ENCODE results near the gene FIGLA. TPM values are rescaled to one million over a fixed set of nuclear protein-coding genes. Genes with fewer than 3 reads are reported as not detected.

Gene FIGLA
- polyA plus RNA-seq, 1 of the 3 experiments (the other 2 are of a cell fraction): not detected

DNA sequence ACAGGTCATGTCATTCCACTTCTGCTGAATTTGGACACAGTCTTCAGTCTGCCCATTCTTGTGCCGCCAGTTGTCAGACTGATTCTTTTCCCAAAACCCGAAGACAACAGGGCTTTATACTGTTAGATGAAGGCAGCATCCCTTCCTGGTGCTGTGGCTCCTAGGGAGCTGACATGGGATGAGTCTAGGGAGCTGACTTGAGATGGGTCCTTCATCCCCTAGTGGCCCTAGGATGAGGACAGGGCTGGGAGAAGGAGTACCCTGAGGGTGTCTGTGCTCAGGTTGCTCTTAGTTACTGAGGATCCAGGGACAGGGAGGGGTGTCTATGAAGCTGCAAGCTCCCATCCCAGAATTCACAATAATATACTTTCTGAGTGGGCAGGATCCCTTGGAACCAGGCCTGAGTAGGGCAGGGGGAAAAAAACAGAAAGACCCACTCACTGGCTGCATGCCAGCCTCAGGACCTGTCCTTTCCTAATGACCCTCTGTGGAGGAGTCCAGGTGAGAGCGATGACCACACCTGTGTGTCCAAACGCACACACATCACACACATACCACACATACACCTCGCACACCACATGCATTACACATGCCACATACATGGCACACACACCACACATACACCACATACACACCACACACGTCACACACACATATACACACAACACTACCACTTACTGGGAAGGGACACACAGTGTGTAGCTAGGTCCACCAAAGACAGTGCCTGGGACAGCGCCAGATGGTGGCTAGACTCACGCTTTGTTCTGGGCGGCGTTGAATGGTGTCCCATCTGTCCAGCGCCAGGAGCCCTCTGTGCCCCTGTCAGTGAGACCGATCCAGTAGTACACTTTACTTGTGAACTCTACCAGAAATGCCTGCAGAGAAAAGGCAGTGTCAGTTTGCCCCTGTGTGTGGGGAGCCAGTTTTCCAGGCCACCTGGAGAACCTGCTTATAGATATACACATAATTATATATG is 18.8 kb upstream of the FIGLA start:
- Histone ChIP-seq H3K4me2 (no peak overlapping the region), H3K9me2 (no peaks in the 10 kb centered on the region), H3K27ac (ENCODE audit: low read depth in 2 of 2, low read length in 1 of 2) (no peak overlapping the region), H3K9ac (no peak overlapping the region), H3K27me3 (ENCODE audit: insufficient read depth) (no peaks in the 10 kb centered on the region; the same call in 1 of the 2 replicates), H2AFZ (ENCODE audit: low read depth) (no peak overlapping the region), H3F3A (replicated peaks; ENCODE audit: insufficient read depth) (no peaks in the 10 kb centered on the region), H3K9me3 (no peaks in the 10 kb centered on the region), H3K36me3 (replicated peaks in 1 of 2; ENCODE audit: control insufficient read depth in 1 of 2, insufficient read depth in 2 of 2, low read length in 1 of 2) (no peaks in the 10 kb centered on the region), H3K4me3 (ENCODE audit: low read depth in 2 of 2, low read length in 1 of 2) (no peak overlapping the region), H4K20me1 (ENCODE audit: insufficient read depth) (no peaks in the 10 kb centered on the region), H3K79me2 (ENCODE audit: insufficient read depth) (no peaks in the 10 kb centered on the region), H3K4me1 (ENCODE audit: control insufficient read depth in 1 of 2, insufficient read depth in 2 of 2, low read depth in 1 of 2, low read length in 1 of 2) (no peaks in the 10 kb centered on the region)
- TF ChIP-seq EP300 (IDR thresholded peaks at IDR 0.05; ENCODE audit: borderline replicate concordance in 1 of 2, low read depth in 1 of 2, low read length in 1 of 2) (no peak), POLR2AphosphoS5 (IDR thresholded peaks at IDR 0.05; ENCODE audit: low read depth, low read length) (no peak), TEAD4 (IDR thresholded peaks at IDR 0.05; ENCODE audit: borderline replicate concordance, insufficient read depth) (no peak), NRF1 (IDR thresholded peaks at IDR 0.05; ENCODE audit: low read depth, low read length) (no peak), FOXM1 (IDR thresholded peaks at IDR 0.05; ENCODE audit: low read depth) (no peak)
- TF ChIP-seq, protein P1, sequence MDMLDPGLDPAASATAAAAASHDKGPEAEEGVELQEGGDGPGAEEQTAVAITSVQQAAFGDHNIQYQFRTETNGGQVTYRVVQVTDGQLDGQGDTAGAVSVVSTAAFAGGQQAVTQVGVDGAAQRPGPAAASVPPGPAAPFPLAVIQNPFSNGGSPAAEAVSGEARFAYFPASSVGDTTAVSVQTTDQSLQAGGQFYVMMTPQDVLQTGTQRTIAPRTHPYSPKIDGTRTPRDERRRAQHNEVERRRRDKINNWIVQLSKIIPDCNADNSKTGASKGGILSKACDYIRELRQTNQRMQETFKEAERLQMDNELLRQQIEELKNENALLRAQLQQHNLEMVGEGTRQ (IDR thresholded peaks at IDR 0.05; ENCODE audit: borderline replicate concordance, low read depth, low read length): no peak
- TF ChIP-seq, protein P2, sequence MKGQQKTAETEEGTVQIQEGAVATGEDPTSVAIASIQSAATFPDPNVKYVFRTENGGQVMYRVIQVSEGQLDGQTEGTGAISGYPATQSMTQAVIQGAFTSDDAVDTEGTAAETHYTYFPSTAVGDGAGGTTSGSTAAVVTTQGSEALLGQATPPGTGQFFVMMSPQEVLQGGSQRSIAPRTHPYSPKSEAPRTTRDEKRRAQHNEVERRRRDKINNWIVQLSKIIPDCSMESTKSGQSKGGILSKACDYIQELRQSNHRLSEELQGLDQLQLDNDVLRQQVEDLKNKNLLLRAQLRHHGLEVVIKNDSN (IDR thresholded peaks at IDR 0.05; ENCODE audit: borderline replicate concordance, low read depth): no peak
- ChIA-PET POLR2A (no interaction called here), CTCF (interaction anchor here (0.7 to 1.6 kb wide), 4 partner anchors 19 to 505 kb away, joined by 3 to 5 read pairs (median 4); partner anchors contain the start of gene FIGLA)
- DNase-seq: no peak
- WGBS (ENCODE audit: low lambda C conversion rate): 65% methylated on average over 12 of the region's 12 CpGs

DNA sequence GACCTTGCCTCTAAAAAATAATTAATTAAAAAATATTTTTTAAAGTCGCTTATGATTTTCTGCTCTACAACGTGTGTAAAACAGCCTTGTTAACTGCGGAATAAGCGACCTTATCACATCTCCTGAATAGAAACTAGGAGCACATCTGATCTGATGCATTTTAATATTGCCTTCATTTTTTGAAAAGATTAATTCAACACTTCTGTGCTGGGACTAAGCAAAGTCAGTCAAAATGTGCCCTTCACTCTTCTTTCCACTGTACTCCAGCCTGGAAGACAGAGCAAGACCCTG is 17.3 kb upstream of the FIGLA start:
- ChIA-PET POLR2A (no interaction called here), CTCF (interaction anchor here (1.4 to 1.6 kb wide), 2 partner anchors 12 to 18 kb away, joined by 3 to 5 read pairs; partner anchors contain the start of gene FIGLA)
- Histone ChIP-seq H3K4me3 (ENCODE audit: low read depth in 2 of 2, low read length in 1 of 2) (no peak overlapping the region), H4K20me1 (ENCODE audit: insufficient read depth) (no peaks in the 10 kb centered on the region), H3K9ac (no peak overlapping the region), H3F3A (replicated peaks; ENCODE audit: insufficient read depth) (no peaks in the 10 kb centered on the region), H3K9me2 (no peaks in the 10 kb centered on the region), H3K27ac (ENCODE audit: low read depth in 2 of 2, low read length in 1 of 2) (no peak overlapping the region), H3K36me3 (replicated peaks in 1 of 2; ENCODE audit: control insufficient read depth in 1 of 2, insufficient read depth in 2 of 2, low read length in 1 of 2) (no peaks in the 10 kb centered on the region), H3K79me2 (ENCODE audit: insufficient read depth) (no peaks in the 10 kb centered on the region), H3K4me2 (no peak overlapping the region), H2AFZ (ENCODE audit: low read depth) (no peak overlapping the region), H3K9me3 (no peaks in the 10 kb centered on the region), H3K4me1 (ENCODE audit: control insufficient read depth in 1 of 2, insufficient read depth in 2 of 2, low read depth in 1 of 2, low read length in 1 of 2) (no peaks in the 10 kb centered on the region), H3K27me3 (ENCODE audit: insufficient read depth) (no peaks in the 10 kb centered on the region; the same call in 1 of the 2 replicates)
- no peak for TF ChIP-seq FOXM1 (IDR thresholded peaks at IDR 0.05; ENCODE audit: low read depth)
- no peak for TF ChIP-seq POLR2AphosphoS5 (IDR thresholded peaks at IDR 0.05; ENCODE audit: low read depth, low read length)
- TF ChIP-seq, protein P3, sequence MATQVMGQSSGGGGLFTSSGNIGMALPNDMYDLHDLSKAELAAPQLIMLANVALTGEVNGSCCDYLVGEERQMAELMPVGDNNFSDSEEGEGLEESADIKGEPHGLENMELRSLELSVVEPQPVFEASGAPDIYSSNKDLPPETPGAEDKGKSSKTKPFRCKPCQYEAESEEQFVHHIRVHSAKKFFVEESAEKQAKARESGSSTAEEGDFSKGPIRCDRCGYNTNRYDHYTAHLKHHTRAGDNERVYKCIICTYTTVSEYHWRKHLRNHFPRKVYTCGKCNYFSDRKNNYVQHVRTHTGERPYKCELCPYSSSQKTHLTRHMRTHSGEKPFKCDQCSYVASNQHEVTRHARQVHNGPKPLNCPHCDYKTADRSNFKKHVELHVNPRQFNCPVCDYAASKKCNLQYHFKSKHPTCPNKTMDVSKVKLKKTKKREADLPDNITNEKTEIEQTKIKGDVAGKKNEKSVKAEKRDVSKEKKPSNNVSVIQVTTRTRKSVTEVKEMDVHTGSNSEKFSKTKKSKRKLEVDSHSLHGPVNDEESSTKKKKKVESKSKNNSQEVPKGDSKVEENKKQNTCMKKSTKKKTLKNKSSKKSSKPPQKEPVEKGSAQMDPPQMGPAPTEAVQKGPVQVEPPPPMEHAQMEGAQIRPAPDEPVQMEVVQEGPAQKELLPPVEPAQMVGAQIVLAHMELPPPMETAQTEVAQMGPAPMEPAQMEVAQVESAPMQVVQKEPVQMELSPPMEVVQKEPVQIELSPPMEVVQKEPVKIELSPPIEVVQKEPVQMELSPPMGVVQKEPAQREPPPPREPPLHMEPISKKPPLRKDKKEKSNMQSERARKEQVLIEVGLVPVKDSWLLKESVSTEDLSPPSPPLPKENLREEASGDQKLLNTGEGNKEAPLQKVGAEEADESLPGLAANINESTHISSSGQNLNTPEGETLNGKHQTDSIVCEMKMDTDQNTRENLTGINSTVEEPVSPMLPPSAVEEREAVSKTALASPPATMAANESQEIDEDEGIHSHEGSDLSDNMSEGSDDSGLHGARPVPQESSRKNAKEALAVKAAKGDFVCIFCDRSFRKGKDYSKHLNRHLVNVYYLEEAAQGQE (IDR thresholded peaks at IDR 0.05; ENCODE audit: low read depth, low read length): no peak
- no peak for TF ChIP-seq TEAD4 (IDR thresholded peaks at IDR 0.05; ENCODE audit: borderline replicate concordance, insufficient read depth)
- TF ChIP-seq, protein P4, sequence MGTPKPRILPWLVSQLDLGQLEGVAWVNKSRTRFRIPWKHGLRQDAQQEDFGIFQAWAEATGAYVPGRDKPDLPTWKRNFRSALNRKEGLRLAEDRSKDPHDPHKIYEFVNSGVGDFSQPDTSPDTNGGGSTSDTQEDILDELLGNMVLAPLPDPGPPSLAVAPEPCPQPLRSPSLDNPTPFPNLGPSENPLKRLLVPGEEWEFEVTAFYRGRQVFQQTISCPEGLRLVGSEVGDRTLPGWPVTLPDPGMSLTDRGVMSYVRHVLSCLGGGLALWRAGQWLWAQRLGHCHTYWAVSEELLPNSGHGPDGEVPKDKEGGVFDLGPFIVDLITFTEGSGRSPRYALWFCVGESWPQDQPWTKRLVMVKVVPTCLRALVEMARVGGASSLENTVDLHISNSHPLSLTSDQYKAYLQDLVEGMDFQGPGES (IDR thresholded peaks at IDR 0.05; ENCODE audit: low read depth, low read length): no peak
- TF ChIP-seq, protein P5, sequence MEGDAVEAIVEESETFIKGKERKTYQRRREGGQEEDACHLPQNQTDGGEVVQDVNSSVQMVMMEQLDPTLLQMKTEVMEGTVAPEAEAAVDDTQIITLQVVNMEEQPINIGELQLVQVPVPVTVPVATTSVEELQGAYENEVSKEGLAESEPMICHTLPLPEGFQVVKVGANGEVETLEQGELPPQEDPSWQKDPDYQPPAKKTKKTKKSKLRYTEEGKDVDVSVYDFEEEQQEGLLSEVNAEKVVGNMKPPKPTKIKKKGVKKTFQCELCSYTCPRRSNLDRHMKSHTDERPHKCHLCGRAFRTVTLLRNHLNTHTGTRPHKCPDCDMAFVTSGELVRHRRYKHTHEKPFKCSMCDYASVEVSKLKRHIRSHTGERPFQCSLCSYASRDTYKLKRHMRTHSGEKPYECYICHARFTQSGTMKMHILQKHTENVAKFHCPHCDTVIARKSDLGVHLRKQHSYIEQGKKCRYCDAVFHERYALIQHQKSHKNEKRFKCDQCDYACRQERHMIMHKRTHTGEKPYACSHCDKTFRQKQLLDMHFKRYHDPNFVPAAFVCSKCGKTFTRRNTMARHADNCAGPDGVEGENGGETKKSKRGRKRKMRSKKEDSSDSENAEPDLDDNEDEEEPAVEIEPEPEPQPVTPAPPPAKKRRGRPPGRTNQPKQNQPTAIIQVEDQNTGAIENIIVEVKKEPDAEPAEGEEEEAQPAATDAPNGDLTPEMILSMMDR (IDR thresholded peaks at IDR 0.05): no peak
- TF ChIP-seq FOXJ3 (CRISPR knock-in tag; IDR thresholded peaks at IDR 0.05): no peak
- no peak for TF ChIP-seq TAF1 (IDR thresholded peaks at IDR 0.05; ENCODE audit: borderline replicate concordance, low read depth, low read length)
- no peak for TF ChIP-seq RXRA (IDR thresholded peaks at IDR 0.05; ENCODE audit: borderline replicate concordance, low read depth)
- TF ChIP-seq TCF12 (IDR thresholded peaks at IDR 0.05): no peak
- no peak for DNase-seq
- WGBS (ENCODE audit: low lambda C conversion rate): 69% methylated on average over 4 of the region's 4 CpGs

Data from SK-N-SH (cell line).